OCI-LY7 (cell line): ENCODE data around the gene RNF7. TPM values are rescaled to one million over a fixed set of nuclear protein-coding genes. Genes with fewer than 3 reads are reported as not detected.

Source experiments
- BruUV-seq: library from RNA; stranded (reverse); fragments of 400-500 nt; replicated peaks from 2 replicates; lab custom pipeline; 2021; lab: Mats Ljungman, UMichigan
- CTCF ChIA-PET: fragments of 300-600 bp; sonication (Branson Sonifier 250); formaldehyde crosslinking; loops from one replicate; lab custom pipeline; 2022; ENCODE audit warnings: antibody characterized with exemption; ENCODE audit not compliant: unreplicated experiment; lab: Charles Lee
- POLR2A ChIA-PET: fragments of 300-600 bp; sonication (Branson Sonifier 250); formaldehyde crosslinking; loops from one replicate; lab custom pipeline; 2022; ENCODE audit warnings: antibody characterized with exemption; lab: Charles Lee
- DNase-seq: peaks from one replicate; pipeline ENCODE4 v3.0.0-alpha.2; 2015; ENCODE audit warnings: low spot score
- H2AFZ ChIP-seq: fragments of 200-600 bp; sonication (generic), shearing (Covaris generic); 2 replicates; pipeline ENCODE4 v1.6.1; 2014; ENCODE audit warnings: mild to moderate bottlenecking, antibody characterized with exemption, low read length, moderate library complexity
- H3K27ac ChIP-seq: fragments of 200-600 bp; sonication (generic); 2 replicates; pipeline ENCODE4 v1.5.1; 2014; ENCODE audit warnings: mixed run types, low read depth, mild to moderate bottlenecking, moderate library complexity, low read length, inconsistent platforms; ENCODE audit not compliant: poor library complexity, severe bottlenecking
- H3K36me3 ChIP-seq: fragments of 200-600 bp; sonication (generic); 2 replicates; pipeline ENCODE4 v1.6.1; 2014; ENCODE audit warnings: mild to moderate bottlenecking, antibody characterized with exemption, low read length, moderate library complexity, mixed read lengths; ENCODE audit not compliant: insufficient read depth
- H3K4me1 ChIP-seq: fragments of 200-600 bp; sonication (generic); 2 replicates; pipeline ENCODE4 v1.5.1; 2014; ENCODE audit warnings: mild to moderate bottlenecking, low read length; ENCODE audit not compliant: insufficient read depth, poor library complexity, severe bottlenecking
- H3K4me2 ChIP-seq: fragments of 200-600 bp; sonication (generic); 2 replicates; pipeline ENCODE4 v1.6.1; 2014; ENCODE audit warnings: mild to moderate bottlenecking, low read length
- H3K4me3 ChIP-seq: fragments of 200-600 bp; sonication (generic); 2 replicates; pipeline ENCODE4 v1.5.1; 2014; ENCODE audit warnings: mild to moderate bottlenecking, low read depth, low read length; ENCODE audit not compliant: poor library complexity, severe bottlenecking
- H3K79me2 ChIP-seq: fragments of 200-600 bp; sonication (generic); 2 replicates; pipeline ENCODE4 v1.6.1; 2016; ENCODE audit warnings: low read depth, mild to moderate bottlenecking, low read length, moderate library complexity, mixed read lengths; ENCODE audit not compliant: insufficient read depth
- H3K9me2 ChIP-seq: fragments of 200-600 bp; sonication (generic); 2 replicates; pipeline ENCODE4 v1.6.1; 2016; ENCODE audit warnings: mild to moderate bottlenecking, low read length, mixed read lengths; ENCODE audit not compliant: insufficient read depth
- H3K9me3 ChIP-seq: fragments of 200-600 bp; sonication (generic); 2 replicates; pipeline ENCODE4 v1.6.1; 2014; ENCODE audit warnings: mild to moderate bottlenecking, mixed run types, low read length, mixed read lengths
- H4K20me1 ChIP-seq: fragments of 200-600 bp; sonication (generic); 2 replicates; pipeline ENCODE4 v1.6.1; 2014; ENCODE audit warnings: mild to moderate bottlenecking, antibody characterized with exemption, low read length, moderate library complexity, mixed read lengths; ENCODE audit not compliant: insufficient read depth
- CTCF ChIP-seq: fragments of 200-600 bp; sonication (generic); conservative IDR thresholded peaks from 2 replicates; pipeline ENCODE4 v1.5.1; 2014; ENCODE audit warnings: mild to moderate bottlenecking, antibody characterized with exemption, low read length, moderate library complexity, mixed read lengths
- EZH2phosphoT487 ChIP-seq: fragments of 200-600 bp; sonication (generic); IDR thresholded peaks from 2 replicates; pipeline ENCODE4 v1.6.1; 2018; ENCODE audit warnings: low read depth, borderline replicate concordance, mild to moderate bottlenecking, mixed run types, antibody characterized with exemption, low read length, moderate library complexity, mixed read lengths
- intact Hi-C: fragments of 100-400 bp; cut with micrococcal nuclease; formaldehyde crosslinking; loops from one replicate; pipeline ENCODE4 v1.10.0; 2022; ENCODE audit not compliant: unreplicated experiment
- total RNA-seq, 2 experiments: library from RNA; depleted of rRNA in 1 of 2; stranded (reverse); fragments of >200 nt in 1 of 2; shearing (Covaris generic) in 1 of 2; gene quantifications; 2 replicates each; pipeline ENCODE4 v1.2.3, GENCODE V29; 2014 to 2022

Gene RNF7
- total RNA-seq, 2 experiments from 2014 or later: 36.3 to 81.3 TPM

- no TSS peak for BruUV-seq
- Histone ChIP-seq H3K4me3 (no peak overlapping the region), H3K9me3 (no peaks in the 10 kb centered on the region), H3K4me1 (no peaks in the 10 kb centered on the region), H2AFZ (no peak overlapping the region), H3K79me2 (no peaks in the 10 kb centered on the region), H3K9me2 (no peaks in the 10 kb centered on the region), H4K20me1 (no peaks in the 10 kb centered on the region), H3K27ac (no peak overlapping the region), H3K36me3 (no peaks in the 10 kb centered on the region), H3K4me2 (no peak overlapping the region)
- DNase-seq: no peak
- CTCF ChIA-PET: no interaction called here
- intact Hi-C loops: no loop called here
- POLR2A ChIA-PET: interaction anchor here (0.6 kb wide), 1 partner anchor 130 kb away, joined by 3 read pairs; no protein-coding TSS in a partner anchor
- TF ChIP-seq CTCF (no peak), EZH2phosphoT487 (no peak)
These were observed 13.9 kb upstream of the RNF7 start for GRCh38 chr3:141724186-141724585.

- CTCF ChIA-PET: interaction anchor here (0.6 kb wide), 1 partner anchor 1209 kb away, joined by 3 read pairs; no protein-coding TSS in a partner anchor
- H3K27ac ChIP-seq: no peak overlapping the region
- no peak overlapping the region for H3K4me3 ChIP-seq
- no peaks in the 10 kb centered on the region for H4K20me1 ChIP-seq
- POLR2A ChIA-PET: no interaction called here
- intact Hi-C loops: no loop called here
- H3K9me2 ChIP-seq: no peaks in the 10 kb centered on the region
- H2AFZ ChIP-seq: no peak overlapping the region
- no peak for DNase-seq
- no peak overlapping the region for H3K4me2 ChIP-seq
- H3K79me2 ChIP-seq: no peaks in the 10 kb centered on the region
- no peaks in the 10 kb centered on the region for H3K36me3 ChIP-seq
- no TSS peak for BruUV-seq
- TF ChIP-seq CTCF (no peak), EZH2phosphoT487 (no peak)
- H3K4me1 ChIP-seq: no peaks in the 10 kb centered on the region
- no peaks in the 10 kb centered on the region for H3K9me3 ChIP-seq
These were observed 13.1 kb upstream of the RNF7 start for GRCh38 chr3:141725036-141725435.

DNA sequence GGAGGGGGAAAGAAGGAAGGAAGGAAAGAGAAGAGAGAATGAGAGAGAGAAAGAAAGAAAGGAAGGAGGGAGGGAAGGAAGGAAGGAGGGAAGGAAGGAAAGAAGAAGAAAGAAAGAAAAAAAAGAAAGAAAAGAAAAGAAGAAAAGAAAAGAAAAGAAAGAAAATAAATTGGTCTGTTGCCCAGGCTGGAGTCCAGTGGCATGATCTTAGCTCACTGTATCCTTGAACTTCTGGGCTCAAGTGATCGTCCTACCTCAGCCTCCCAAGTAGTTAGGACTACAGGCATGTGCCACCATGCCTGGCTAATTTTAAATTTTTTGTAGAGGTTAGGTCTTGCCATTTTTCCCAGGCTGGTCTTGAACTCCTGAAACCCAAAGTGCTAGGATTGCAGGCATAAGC lies 11.6 kb upstream of the RNF7 start:
- intact Hi-C loops: no loop called here
- DNase-seq: no peak
- Histone ChIP-seq H3K4me3 (no peak overlapping the region), H3K27ac (no peak overlapping the region), H3K4me2 (no peak overlapping the region), H3K36me3 (no peaks in the 10 kb centered on the region), H3K4me1 (no peaks in the 10 kb centered on the region), H3K9me3 (no peaks in the 10 kb centered on the region), H4K20me1 (no peaks in the 10 kb centered on the region), H3K9me2 (no peaks in the 10 kb centered on the region), H3K79me2 (no peaks in the 10 kb centered on the region), H2AFZ (no peak overlapping the region)
- CTCF ChIA-PET: no interaction called here
- BruUV-seq: no TSS peak
- TF ChIP-seq EZH2phosphoT487 (no peak), CTCF (no peak)
- POLR2A ChIA-PET: interaction anchor here (0.8 kb wide), 1 partner anchor 187 kb away, joined by 3 read pairs; no protein-coding TSS in a partner anchor
